Measurements from ENCODE around the gene GRPEL2.

Gene GRPEL2

GRCh38 chr5:149372932-149373331 lies 27.6 kb downstream of the GRPEL2 start:
- H3K9me3 ChIP-seq (ENCODE audit: insufficient read depth, low read length) = no peaks in the 10 kb centered on the region
- no peak overlapping the region for H2AFZ ChIP-seq (ENCODE audit: low read depth, low read length)
- no peak overlapping the region for H3K9ac ChIP-seq (ENCODE audit: low read length)
- H3K4me2 ChIP-seq (ENCODE audit: low read length) = no peak overlapping the region
- TF ChIP-seq EZH2phosphoT487 (IDR thresholded peaks at IDR 0.05; ENCODE audit: low read depth) = no peak
- TF ChIP-seq, protein P1, sequence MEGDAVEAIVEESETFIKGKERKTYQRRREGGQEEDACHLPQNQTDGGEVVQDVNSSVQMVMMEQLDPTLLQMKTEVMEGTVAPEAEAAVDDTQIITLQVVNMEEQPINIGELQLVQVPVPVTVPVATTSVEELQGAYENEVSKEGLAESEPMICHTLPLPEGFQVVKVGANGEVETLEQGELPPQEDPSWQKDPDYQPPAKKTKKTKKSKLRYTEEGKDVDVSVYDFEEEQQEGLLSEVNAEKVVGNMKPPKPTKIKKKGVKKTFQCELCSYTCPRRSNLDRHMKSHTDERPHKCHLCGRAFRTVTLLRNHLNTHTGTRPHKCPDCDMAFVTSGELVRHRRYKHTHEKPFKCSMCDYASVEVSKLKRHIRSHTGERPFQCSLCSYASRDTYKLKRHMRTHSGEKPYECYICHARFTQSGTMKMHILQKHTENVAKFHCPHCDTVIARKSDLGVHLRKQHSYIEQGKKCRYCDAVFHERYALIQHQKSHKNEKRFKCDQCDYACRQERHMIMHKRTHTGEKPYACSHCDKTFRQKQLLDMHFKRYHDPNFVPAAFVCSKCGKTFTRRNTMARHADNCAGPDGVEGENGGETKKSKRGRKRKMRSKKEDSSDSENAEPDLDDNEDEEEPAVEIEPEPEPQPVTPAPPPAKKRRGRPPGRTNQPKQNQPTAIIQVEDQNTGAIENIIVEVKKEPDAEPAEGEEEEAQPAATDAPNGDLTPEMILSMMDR (IDR thresholded peaks at IDR 0.05; ENCODE audit: low read depth, low read length) = no peak
- no peaks in the 10 kb centered on the region for H3K36me3 ChIP-seq (replicated peaks; ENCODE audit: low read depth, low read length)
- no peaks in the 10 kb centered on the region for H3K79me2 ChIP-seq (ENCODE audit: low read length)
- no peaks in the 10 kb centered on the region for H4K20me1 ChIP-seq (ENCODE audit: insufficient read depth, low read length)
- H3K27me3 ChIP-seq (ENCODE audit: low read depth, low read length) = no peaks in the 10 kb centered on the region
- H3K4me3 ChIP-seq (ENCODE audit: low read length) = no peak overlapping the region
- H3K27ac ChIP-seq (ENCODE audit: low read length) = no peak overlapping the region
- H3K4me1 ChIP-seq (ENCODE audit: low read length) = no peaks in the 10 kb centered on the region

DNA sequence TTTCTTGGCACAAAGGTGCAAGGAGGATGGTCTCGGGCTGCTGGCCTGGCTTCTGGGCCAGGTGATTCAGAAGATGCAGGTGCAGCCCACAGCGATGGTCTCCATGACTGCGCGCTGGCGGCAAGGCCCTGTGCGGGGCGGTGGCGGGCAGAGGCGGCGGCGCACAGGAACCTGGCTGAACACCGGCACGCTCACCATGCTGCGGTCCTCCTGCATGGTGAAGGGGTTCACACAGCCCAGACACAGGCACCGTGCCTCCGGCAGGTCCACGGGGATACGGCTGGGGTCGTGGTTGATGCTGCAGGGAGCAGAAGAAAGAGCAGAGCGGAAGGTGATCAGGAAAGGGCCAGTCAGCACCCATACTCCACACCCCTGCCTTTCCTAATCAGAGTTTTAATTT lies 29.0 kb downstream of the GRPEL2 start:
- Histone ChIP-seq H3K36me3 (replicated peaks; ENCODE audit: low read depth, low read length) (no peaks in the 10 kb centered on the region), H3K27me3 (ENCODE audit: low read depth, low read length) (no peaks in the 10 kb centered on the region), H3K9me3 (ENCODE audit: insufficient read depth, low read length) (no peaks in the 10 kb centered on the region), H3K9ac (ENCODE audit: low read length) (no peak overlapping the region), H3K4me1 (ENCODE audit: low read length) (no peaks in the 10 kb centered on the region), H3K27ac (ENCODE audit: low read length) (no peak overlapping the region), H2AFZ (ENCODE audit: low read depth, low read length) (no peak overlapping the region), H3K4me3 (ENCODE audit: low read length) (no peak overlapping the region), H4K20me1 (ENCODE audit: insufficient read depth, low read length) (no peaks in the 10 kb centered on the region), H3K4me2 (ENCODE audit: low read length) (no peak overlapping the region), H3K79me2 (ENCODE audit: low read length) (no peaks in the 10 kb centered on the region)
- TF ChIP-seq, protein P1 (IDR thresholded peaks at IDR 0.05; ENCODE audit: low read depth, low read length) = no peak
- TF ChIP-seq EZH2phosphoT487 (IDR thresholded peaks at IDR 0.05; ENCODE audit: low read depth) = no peak

DNA sequence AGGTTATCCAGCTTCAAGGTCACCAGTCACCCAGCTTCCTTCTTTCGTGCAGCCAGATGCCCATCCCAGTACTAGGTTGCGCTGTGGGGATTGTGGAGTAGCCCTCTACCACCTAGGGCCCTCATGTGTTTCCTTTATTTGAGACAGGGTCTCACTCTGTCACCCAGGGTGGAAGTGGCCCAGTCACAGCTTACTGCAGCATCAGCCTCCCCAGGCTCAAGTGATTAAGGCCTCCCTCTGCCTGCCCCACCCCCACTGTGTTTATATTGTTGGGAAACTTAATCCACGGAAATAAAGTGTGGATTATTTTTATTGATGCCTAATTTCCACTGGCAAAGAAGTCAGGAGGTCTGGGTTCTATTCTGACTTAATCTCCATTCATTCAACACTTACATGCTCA lies 29.5 kb downstream of the GRPEL2 start:
- no peak overlapping the region for H3K9ac ChIP-seq (ENCODE audit: low read length)
- H3K36me3 ChIP-seq (replicated peaks; ENCODE audit: low read depth, low read length) = no peaks in the 10 kb centered on the region
- H2AFZ ChIP-seq (ENCODE audit: low read depth, low read length) = no peak overlapping the region
- no peaks in the 10 kb centered on the region for H3K27me3 ChIP-seq (ENCODE audit: low read depth, low read length)
- no peak overlapping the region for H3K4me3 ChIP-seq (ENCODE audit: low read length)
- no peak overlapping the region for H3K4me2 ChIP-seq (ENCODE audit: low read length)
- no peak for TF ChIP-seq EZH2phosphoT487 (IDR thresholded peaks at IDR 0.05; ENCODE audit: low read depth)
- TF ChIP-seq, protein P1 (IDR thresholded peaks at IDR 0.05; ENCODE audit: low read depth, low read length) = no peak
- no peaks in the 10 kb centered on the region for H3K79me2 ChIP-seq (ENCODE audit: low read length)
- H4K20me1 ChIP-seq (ENCODE audit: insufficient read depth, low read length) = no peaks in the 10 kb centered on the region
- no peak overlapping the region for H3K27ac ChIP-seq (ENCODE audit: low read length)
- H3K4me1 ChIP-seq (ENCODE audit: low read length) = no peaks in the 10 kb centered on the region
- no peaks in the 10 kb centered on the region for H3K9me3 ChIP-seq (ENCODE audit: insufficient read depth, low read length)

DNA sequence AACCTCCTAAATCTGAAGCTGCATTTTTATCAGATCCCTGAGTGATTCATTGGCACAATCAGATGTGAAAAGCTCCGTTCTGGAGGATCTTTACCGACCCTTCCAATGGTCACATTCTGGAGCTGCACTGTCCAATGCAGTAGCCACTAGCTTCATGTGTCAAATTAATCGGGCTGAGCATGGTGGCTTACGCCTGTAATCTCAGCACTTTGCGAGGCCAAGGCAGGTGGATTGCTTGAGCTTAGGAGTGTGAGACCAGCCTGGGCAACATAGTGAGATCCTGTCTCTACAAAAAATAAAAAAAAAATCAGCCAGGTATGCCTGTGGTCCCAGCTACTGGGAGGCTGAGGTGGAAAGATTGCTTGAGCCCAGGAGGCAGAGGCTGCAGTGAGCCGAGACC lies 30.1 kb downstream of the GRPEL2 start:
- no peak overlapping the region for H3K27ac ChIP-seq (ENCODE audit: low read length)
- H2AFZ ChIP-seq (ENCODE audit: low read depth, low read length) = no peak overlapping the region
- no peaks in the 10 kb centered on the region for H3K27me3 ChIP-seq (ENCODE audit: low read depth, low read length)
- H3K9me3 ChIP-seq (ENCODE audit: insufficient read depth, low read length) = no peaks in the 10 kb centered on the region
- no peaks in the 10 kb centered on the region for H3K4me1 ChIP-seq (ENCODE audit: low read length)
- H4K20me1 ChIP-seq (ENCODE audit: insufficient read depth, low read length) = no peaks in the 10 kb centered on the region
- no peaks in the 10 kb centered on the region for H3K79me2 ChIP-seq (ENCODE audit: low read length)
- H3K36me3 ChIP-seq (replicated peaks; ENCODE audit: low read depth, low read length) = no peaks in the 10 kb centered on the region
- no peak overlapping the region for H3K4me3 ChIP-seq (ENCODE audit: low read length)
- H3K9ac ChIP-seq (ENCODE audit: low read length) = no peak overlapping the region
- H3K4me2 ChIP-seq (ENCODE audit: low read length) = no peak overlapping the region
- no peak for TF ChIP-seq EZH2phosphoT487 (IDR thresholded peaks at IDR 0.05; ENCODE audit: low read depth)
- TF ChIP-seq, protein P1 (IDR thresholded peaks at IDR 0.05; ENCODE audit: low read depth, low read length) = no peak

Data from OCI-LY3 (cell line).